ENCODE results near the gene UBASH3B.

- TF ChIP-seq, protein P1, sequence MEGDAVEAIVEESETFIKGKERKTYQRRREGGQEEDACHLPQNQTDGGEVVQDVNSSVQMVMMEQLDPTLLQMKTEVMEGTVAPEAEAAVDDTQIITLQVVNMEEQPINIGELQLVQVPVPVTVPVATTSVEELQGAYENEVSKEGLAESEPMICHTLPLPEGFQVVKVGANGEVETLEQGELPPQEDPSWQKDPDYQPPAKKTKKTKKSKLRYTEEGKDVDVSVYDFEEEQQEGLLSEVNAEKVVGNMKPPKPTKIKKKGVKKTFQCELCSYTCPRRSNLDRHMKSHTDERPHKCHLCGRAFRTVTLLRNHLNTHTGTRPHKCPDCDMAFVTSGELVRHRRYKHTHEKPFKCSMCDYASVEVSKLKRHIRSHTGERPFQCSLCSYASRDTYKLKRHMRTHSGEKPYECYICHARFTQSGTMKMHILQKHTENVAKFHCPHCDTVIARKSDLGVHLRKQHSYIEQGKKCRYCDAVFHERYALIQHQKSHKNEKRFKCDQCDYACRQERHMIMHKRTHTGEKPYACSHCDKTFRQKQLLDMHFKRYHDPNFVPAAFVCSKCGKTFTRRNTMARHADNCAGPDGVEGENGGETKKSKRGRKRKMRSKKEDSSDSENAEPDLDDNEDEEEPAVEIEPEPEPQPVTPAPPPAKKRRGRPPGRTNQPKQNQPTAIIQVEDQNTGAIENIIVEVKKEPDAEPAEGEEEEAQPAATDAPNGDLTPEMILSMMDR (conservative IDR thresholded peaks at IDR 0.05 in 1 of 2, IDR thresholded peaks at IDR 0.05 in 1 of 2; ENCODE audit: extremely low read depth in 1 of 2, insufficient read depth in 1 of 2, low read depth in 1 of 2, low read length in 2 of 2), result no peak
- no peak for TF ChIP-seq EZH2 (IDR thresholded peaks at IDR 0.05; ENCODE audit: borderline replicate concordance, low read length)
Observed at GRCh38 chr11:122743097-122743741, 87.7 kb downstream of the UBASH3B start.
